Measurements from ENCODE around the gene HTR2A.

The HTR2A gene

DNA sequence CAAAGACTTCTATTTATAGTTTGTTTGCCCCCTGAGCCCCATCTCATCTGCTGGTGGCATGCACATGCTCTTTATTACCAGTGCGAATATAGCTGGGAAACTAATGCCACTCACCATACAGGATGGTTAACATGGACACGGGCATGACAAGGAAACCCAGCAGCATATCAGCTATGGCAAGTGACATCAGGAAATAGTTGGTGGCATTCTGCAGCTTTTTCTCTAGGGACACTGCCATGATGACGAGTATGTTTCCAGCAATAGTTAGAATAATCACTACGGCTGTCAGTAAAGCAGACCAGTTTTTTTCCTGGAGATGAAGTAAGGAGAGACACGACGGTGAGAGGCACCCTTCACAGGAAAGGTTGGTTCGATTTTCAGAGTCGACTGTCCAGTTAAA lies 1.5 kb downstream of the HTR2A start:
- Histone ChIP-seq H3K4me3 (peak overlapping the region; percentile 76), H3K27ac (peak overlapping the region; percentile 67 to 89)
- TF ChIP-seq, protein P1, sequence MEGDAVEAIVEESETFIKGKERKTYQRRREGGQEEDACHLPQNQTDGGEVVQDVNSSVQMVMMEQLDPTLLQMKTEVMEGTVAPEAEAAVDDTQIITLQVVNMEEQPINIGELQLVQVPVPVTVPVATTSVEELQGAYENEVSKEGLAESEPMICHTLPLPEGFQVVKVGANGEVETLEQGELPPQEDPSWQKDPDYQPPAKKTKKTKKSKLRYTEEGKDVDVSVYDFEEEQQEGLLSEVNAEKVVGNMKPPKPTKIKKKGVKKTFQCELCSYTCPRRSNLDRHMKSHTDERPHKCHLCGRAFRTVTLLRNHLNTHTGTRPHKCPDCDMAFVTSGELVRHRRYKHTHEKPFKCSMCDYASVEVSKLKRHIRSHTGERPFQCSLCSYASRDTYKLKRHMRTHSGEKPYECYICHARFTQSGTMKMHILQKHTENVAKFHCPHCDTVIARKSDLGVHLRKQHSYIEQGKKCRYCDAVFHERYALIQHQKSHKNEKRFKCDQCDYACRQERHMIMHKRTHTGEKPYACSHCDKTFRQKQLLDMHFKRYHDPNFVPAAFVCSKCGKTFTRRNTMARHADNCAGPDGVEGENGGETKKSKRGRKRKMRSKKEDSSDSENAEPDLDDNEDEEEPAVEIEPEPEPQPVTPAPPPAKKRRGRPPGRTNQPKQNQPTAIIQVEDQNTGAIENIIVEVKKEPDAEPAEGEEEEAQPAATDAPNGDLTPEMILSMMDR (IDR thresholded peaks at IDR 0.05), result no peak
- no peak for DNase-seq (ENCODE audit: low spot score)

DNA sequence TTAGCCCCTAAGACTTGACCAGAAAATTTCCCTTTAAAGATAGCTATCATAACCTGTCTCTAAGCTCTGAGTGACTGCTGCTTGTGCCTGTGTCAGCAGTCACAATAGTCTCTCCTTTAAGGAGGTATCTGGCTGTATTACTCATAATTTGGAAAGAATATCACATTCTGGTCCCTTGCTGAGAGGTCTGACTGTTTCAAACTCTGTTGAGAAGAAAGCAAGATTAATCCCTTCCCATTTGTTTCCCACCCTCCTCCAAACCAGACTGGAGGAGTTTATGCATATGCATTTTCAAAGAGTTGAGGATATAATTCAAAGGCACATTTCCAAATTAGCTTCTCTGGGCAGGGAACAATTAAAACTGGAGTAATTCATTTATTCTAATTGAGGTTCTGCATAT lies 2.3 kb downstream of the HTR2A start:
- no peak for DNase-seq (ENCODE audit: low spot score)
- Histone ChIP-seq H3K4me3 (peak overlapping the region; percentile 76), H3K27ac (peak overlapping the region; percentile 67 to 89)
- TF ChIP-seq, protein P1 (IDR thresholded peaks at IDR 0.05), result no peak

DNA sequence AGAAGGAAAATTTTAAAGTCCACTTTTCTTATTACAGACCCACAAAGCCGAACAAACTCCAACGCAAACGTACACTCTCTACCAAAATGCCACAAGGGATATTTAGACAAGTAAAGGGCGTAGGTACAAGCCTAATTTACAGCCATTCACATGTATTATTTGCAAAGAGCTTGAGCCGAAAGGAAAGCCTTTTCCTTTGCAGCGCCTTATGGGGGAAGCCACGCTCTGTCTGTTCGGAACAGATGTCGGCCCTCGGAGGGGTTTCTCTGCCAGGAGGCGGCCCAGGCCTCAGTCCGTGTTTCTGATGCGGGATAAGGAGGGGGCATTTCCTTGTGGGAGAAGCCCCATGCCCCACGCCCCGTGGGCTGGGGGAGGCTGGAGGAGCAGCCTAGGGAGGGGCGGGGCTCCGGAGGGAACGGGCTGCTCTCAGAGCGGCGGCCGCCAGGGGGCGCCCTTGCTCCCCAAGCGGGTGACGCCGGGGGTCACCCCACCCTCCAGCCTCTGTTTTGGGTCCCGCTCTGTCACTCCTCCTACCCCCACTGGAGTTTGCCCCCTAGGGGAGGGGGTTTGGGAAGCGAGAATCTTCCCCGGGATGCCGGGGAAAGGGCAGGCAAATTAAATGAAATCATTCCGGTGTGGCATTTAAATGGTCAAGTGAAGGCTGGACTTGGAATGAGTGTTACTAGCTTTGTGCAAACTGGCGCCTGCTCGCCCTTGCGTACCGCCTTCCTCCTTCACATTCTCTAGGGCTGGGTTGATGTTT lies 2.9 kb downstream of the HTR2A start:
- TF ChIP-seq, protein P1 (IDR thresholded peaks at IDR 0.05), result peak; percentile 96
- peak overlapping the region; percentile 76 for H3K4me3 ChIP-seq
- peak; percentile 84 for DNase-seq (ENCODE audit: low spot score)
- H3K27ac ChIP-seq, result peak overlapping the region; percentile 63 to 89

DNA sequence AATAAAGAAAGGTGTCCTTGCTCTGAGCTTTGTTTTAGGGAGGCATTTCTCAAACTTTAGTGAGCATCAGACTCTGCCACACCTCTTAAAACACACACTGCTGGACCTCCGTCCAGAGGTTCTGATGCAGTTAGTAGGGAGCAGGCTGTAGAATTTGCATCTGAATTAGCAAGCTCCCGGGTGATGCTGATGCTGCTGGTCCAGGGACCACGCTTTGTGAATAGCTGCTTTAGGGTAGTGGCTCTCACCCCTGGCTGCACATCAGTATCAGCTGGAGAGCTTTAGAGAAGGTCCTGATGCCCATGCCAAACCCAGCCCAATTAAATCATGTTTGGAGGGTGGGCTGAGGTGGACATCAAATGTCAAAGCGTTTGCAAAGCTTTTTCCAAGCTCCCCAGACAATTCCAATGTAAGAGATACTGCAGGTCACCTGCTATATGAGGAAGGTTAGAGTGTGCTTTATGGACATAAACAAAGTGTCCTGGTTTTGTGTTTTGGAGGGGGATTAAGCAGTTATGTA lies 3.6 kb downstream of the HTR2A start:
- DNase-seq (ENCODE audit: low spot score), result no peak
- no peak overlapping the region for H3K27ac ChIP-seq
- peak overlapping the region; percentile 76 for H3K4me3 ChIP-seq
- TF ChIP-seq, protein P1 (IDR thresholded peaks at IDR 0.05), result no peak

DNA sequence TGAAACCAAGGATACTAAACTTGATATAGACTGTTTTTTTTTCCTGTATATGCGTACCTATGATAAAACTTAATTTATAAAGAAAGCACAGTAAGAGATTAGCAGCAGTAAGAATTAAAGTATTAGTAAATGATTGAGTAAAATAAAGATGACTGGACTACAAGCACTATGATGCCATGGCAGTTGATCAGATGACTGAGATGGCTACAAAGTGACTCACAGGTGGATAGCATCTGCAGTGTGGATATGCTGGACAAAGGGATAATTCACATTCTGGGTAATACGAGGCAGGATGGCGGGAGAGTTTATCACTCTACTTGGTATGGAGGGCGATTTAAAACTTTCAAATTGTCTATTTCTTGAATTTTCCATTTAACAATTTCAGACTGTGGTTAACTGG lies 11.8 kb downstream of the HTR2A start:
- no peak for DNase-seq (ENCODE audit: low spot score)
- TF ChIP-seq, protein P1 (IDR thresholded peaks at IDR 0.05), result no peak
- Histone ChIP-seq H3K4me3 (no peak overlapping the region), H3K27ac (no peak overlapping the region)

DNA sequence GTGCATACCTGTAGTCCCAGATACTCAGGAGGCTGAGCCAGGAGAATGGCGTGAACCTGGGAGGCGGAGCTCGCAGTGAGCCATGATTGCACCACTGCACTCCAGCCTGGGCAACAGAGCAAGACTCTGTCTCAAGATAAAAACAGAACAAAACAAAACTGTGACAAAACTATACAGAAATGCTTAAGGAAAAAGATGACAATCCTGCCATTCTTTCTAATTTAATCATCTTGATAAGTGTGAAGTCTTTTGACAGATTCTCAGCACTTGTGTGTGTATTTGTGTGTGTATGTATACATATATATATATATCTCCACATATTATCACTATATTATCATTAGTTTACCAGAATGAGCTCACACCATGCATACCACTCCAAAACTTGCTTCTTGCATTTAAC lies 12.3 kb downstream of the HTR2A start:
- TF ChIP-seq, protein P1 (IDR thresholded peaks at IDR 0.05), result no peak
- DNase-seq (ENCODE audit: low spot score), result no peak
- H3K4me3 ChIP-seq, result no peak overlapping the region
- no peak overlapping the region for H3K27ac ChIP-seq

DNA sequence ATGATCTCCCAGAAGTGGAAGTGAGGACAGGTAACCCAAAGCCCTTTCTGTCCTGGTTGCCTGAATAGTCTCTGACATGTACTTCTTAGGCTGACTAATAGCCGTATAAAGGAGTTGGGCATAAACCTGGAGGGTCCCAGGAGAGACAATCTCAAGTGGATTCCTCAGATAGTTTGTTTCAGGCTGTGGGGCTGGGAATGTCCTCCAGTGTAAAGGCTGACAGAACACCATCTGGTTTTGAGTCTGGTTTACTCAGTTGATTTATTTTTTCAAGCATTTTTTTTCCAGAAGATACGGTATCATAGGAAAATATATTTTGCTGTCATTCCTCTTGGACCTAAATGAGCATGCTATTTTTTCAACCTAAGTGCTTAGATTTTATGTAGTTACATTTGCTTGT lies 15.2 kb downstream of the HTR2A start:
- TF ChIP-seq, protein P1 (IDR thresholded peaks at IDR 0.05), result no peak

More for the DNA sequence above, 15.2 kb downstream of the HTR2A start:
- no peak for DNase-seq (ENCODE audit: low spot score)
- no peak overlapping the region for H3K4me3 ChIP-seq
- no peak overlapping the region for H3K27ac ChIP-seq
